CD8-positive, alpha-beta memory T cell (primary cell): ENCODE measurements around the gene LAMA2. TPM values are rescaled to one million over a fixed set of nuclear protein-coding genes. Genes with fewer than 3 reads are reported as not detected.

Experiments
- CTCF ChIA-PET: fragments of 350-600 bp; sonication (Branson Sonifier 250); formaldehyde crosslinking; loops from one replicate; lab custom pipeline; 2021; ENCODE audit warnings: antibody characterized with exemption; lab: Charles Lee
- POLR2A ChIA-PET: fragments of 350-600 bp; sonication (Branson Sonifier 250); formaldehyde crosslinking; loops from one replicate; lab custom pipeline; 2021; ENCODE audit warnings: antibody characterized with exemption; lab: Charles Lee
- DNase-seq, 5 donors: peaks; one replicate each; pipeline versions ENCODE4 v3.0.0 to v3.0.0-alpha.2; 2020 to 2022; ENCODE audit warnings: mixed read lengths in 1 of 5
- H3K27ac ChIP-seq: one replicate; pipeline ENCODE4 v1.7.0; 2013; ENCODE audit warnings: low read depth, mild to moderate bottlenecking, low read length, moderate library complexity
- H3K27me3 ChIP-seq: 2 replicates; pipeline ENCODE4 v1.7.0; 2013; ENCODE audit warnings: low read length, mild to moderate bottlenecking; ENCODE audit not compliant: insufficient read depth, poor library complexity, severe bottlenecking
- H3K36me3 ChIP-seq: 2 replicates; pipeline ENCODE4 v1.7.0; 2013; ENCODE audit warnings: mild to moderate bottlenecking, low read length, moderate library complexity; ENCODE audit not compliant: insufficient read depth
- H3K4me1 ChIP-seq: 2 replicates; pipeline ENCODE4 v1.7.0; 2013; ENCODE audit warnings: mild to moderate bottlenecking, low read length, moderate library complexity; ENCODE audit not compliant: insufficient read depth
- H3K4me3 ChIP-seq: 2 replicates; pipeline ENCODE4 v1.7.0; 2013; ENCODE audit warnings: mild to moderate bottlenecking, low read length
- H3K9me3 ChIP-seq: 2 replicates; pipeline ENCODE4 v1.7.0; 2013; ENCODE audit warnings: mild to moderate bottlenecking, low read length
- H3K27ac Mint-ChIP-seq, 8 donors: one replicate each; pipeline ENCODE4 v1.8.0; 2020 to 2021; ENCODE audit warnings: mixed read lengths in 8 of 8, mild to moderate bottlenecking in 6 of 8, inconsistent platforms in 3 of 8, moderate library complexity in 3 of 8
- H3K27me3 Mint-ChIP-seq, 2 donors: one replicate each; pipeline ENCODE4 v1.8.0; 2020 to 2021; ENCODE audit warnings: mixed read lengths in 2 of 2, mild to moderate bottlenecking in 1 of 2, moderate library complexity in 1 of 2
- H3K36me3 Mint-ChIP-seq, 3 donors: one replicate each; pipeline ENCODE4 v1.8.0; 2020 to 2021; ENCODE audit warnings: mixed read lengths in 3 of 3, inconsistent platforms in 1 of 3, mild to moderate bottlenecking in 1 of 3
- H3K4me1 Mint-ChIP-seq, 3 donors: one replicate each; pipeline ENCODE4 v1.8.0; 2020 to 2021; ENCODE audit warnings: mixed read lengths in 3 of 3, inconsistent platforms in 1 of 3, mild to moderate bottlenecking in 1 of 3
- H3K4me3 Mint-ChIP-seq, 7 donors: one replicate each; pipeline ENCODE4 v1.8.0; 2020 to 2021; ENCODE audit warnings: mixed read lengths in 7 of 7, mild to moderate bottlenecking in 6 of 7, moderate library complexity in 4 of 7, inconsistent platforms in 2 of 7
- H3K9me3 Mint-ChIP-seq, 5 donors: one replicate each; pipeline ENCODE4 v1.8.0; 2020 to 2022; ENCODE audit warnings: mixed read lengths in 5 of 5, mild to moderate bottlenecking in 3 of 5, moderate library complexity in 2 of 5, inconsistent platforms in 1 of 5
- polyA plus RNA-seq: library from polyadenylated mRNA; unstranded; fragments of 300-500 nt; fragmentation: Illumina TruSeq; gene quantifications from one replicate; pipeline ENCODE4 v1.2.3, GENCODE V29; 2021
- total RNA-seq, 2 experiments: library from RNA; stranded (reverse); gene quantifications; one replicate each; pipeline ENCODE4 v1.2.3, GENCODE V29; 2021

LAMA2 gene
- total and polyA plus RNA-seq, 3 experiments from 2014 or later, result 0.09 to 0.96 (median 0.45) TPM

DNA sequence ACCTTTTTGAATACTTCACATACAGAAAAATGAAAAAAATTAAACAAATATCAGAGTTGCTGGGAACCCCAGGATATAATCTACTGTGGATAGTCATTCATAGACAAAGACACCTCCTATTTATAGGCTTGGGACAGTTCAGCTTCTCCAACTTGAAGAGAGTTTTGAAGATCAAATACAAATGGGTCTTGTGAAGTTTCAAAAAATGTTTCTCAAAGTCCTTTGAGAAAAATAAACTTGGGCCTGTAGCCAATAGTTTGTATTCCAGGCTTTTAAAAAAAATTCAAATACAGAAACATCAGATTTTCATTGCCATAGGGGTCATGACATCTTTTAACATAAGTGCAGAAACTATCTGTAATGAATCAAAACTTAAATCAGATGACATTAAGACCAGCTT lies 334.8 kb downstream of the LAMA2 start:
- H3K9me3 Mint-ChIP-seq, result peaks cover 0 to 4% (median 0%) of the 10 kb centered on the region in 5 donors
- ChIA-PET POLR2A (no interaction called here), CTCF (no interaction called here)
- no peaks in the 10 kb centered on the region for H3K4me1 Mint-ChIP-seq
- H3K27me3 Mint-ChIP-seq, result peaks cover 1 to 3% of the 10 kb centered on the region in 2 donors
- Histone ChIP-seq H3K4me1 (no peaks in the 10 kb centered on the region), H3K9me3 (no peaks in the 10 kb centered on the region), H3K4me3 (no peak overlapping the region), H3K27me3 (no peaks in the 10 kb centered on the region), H3K27ac (no peak overlapping the region), H3K36me3 (no peaks in the 10 kb centered on the region)
- no peak for DNase-seq
- no peak overlapping the region for H3K27ac Mint-ChIP-seq
- H3K36me3 Mint-ChIP-seq, result no peaks in the 10 kb centered on the region
- H3K4me3 Mint-ChIP-seq, result no peak overlapping the region

DNA sequence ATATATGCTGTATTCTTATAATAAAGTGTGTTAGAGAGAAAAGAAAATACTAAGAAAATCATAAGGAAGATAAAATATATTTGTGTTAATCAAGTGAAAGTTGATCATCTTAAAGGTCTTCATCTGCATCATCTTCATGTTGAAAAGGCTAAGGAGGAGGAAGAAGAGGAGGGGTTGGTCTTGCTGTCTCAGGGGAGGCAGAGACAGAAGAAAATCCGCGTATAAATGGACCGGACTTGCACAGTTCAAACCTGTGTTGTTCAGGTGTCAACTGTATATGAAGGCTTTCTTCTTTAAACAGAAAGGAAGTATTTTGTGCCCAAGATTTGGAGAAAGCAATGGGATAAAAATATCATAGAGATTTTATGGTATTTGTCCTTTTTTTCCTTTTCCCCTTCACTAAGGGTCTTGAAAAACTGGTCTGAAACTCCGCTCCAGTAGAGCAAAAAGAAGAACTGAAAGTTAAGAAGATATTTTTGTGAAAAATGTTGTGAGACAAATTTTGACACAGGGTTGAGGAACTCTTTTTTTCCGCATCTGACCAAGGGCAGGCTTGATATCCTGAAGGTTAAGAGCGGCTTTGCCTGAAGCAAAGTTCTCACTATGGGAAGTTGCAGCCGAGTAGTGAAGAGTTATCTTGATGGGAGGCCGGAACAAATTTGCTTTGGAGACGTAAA lies 350.7 kb downstream of the LAMA2 start:
- Mint-ChIP-seq H3K27me3 (peaks cover 6 to 36% of the 10 kb centered on the region in 2 donors), H3K4me1 (no peaks in the 10 kb centered on the region), H3K9me3 (peaks cover 0 to 2% (median 0%) of the 10 kb centered on the region in 5 donors), H3K4me3 (no peak overlapping the region), H3K36me3 (no peaks in the 10 kb centered on the region), H3K27ac (no peak overlapping the region)
- no peak for DNase-seq
- Histone ChIP-seq H3K36me3 (no peaks in the 10 kb centered on the region), H3K9me3 (no peaks in the 10 kb centered on the region), H3K4me3 (no peak overlapping the region), H3K27me3 (peaks cover 9% of the 10 kb centered on the region), H3K27ac (no peak overlapping the region), H3K4me1 (no peaks in the 10 kb centered on the region)
- ChIA-PET CTCF (no interaction called here), POLR2A (no interaction called here)

DNA sequence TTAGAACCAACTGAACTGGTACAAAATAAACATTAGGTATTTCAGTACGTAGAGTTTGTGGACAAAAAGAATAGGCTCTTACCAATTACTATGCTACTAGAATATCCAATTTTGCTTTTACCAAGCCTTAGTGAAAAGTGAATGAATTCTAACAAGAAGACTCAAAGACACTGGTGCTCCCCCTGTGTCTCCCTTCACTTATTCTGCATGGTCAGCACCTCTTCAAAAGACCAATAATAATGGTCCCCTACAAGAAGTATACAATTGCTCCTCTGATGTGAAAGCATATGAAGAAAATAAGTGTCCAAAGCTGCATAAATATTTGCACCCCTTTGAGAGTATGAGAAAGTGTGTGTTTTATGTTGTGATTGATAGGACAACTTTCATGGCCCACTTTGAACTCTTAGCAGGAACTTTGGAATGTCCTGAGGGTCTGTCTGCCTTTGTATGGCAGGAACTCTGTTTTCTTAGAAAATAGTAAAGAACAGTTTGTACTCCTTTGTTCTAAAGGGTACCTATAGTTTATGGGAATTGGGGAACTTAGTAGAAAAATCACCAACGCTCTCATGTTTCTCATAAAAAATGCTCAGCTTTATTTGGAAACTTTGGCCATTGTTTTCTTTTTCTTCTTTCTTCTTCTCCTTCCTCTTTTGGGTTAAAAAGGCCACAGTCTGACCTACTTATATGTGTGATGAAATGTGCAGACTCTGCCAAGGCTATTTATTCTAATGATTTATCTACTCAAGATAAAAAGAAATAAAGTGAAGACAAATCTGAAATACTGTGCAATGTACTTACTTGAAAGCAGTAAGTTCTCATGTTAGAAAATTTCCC lies 352.4 kb downstream of the LAMA2 start:
- H3K27me3 ChIP-seq, result no peaks in the 10 kb centered on the region
- no peak overlapping the region for H3K4me3 ChIP-seq
- POLR2A ChIA-PET, result no interaction called here
- H3K27me3 Mint-ChIP-seq, result peaks cover 2 to 35% of the 10 kb centered on the region in 2 donors
- H3K9me3 ChIP-seq, result no peaks in the 10 kb centered on the region
- H3K9me3 Mint-ChIP-seq, result no peaks in the 10 kb centered on the region
- no peaks in the 10 kb centered on the region for H3K4me1 ChIP-seq
- DNase-seq, result no peak
- no peaks in the 10 kb centered on the region for H3K36me3 ChIP-seq
- H3K36me3 Mint-ChIP-seq, result no peaks in the 10 kb centered on the region
- H3K27ac ChIP-seq, result no peak overlapping the region
- no peaks in the 10 kb centered on the region for H3K4me1 Mint-ChIP-seq
- H3K4me3 Mint-ChIP-seq, result no peak overlapping the region
- no peak overlapping the region for H3K27ac Mint-ChIP-seq
- CTCF ChIA-PET, result no interaction called here

DNA sequence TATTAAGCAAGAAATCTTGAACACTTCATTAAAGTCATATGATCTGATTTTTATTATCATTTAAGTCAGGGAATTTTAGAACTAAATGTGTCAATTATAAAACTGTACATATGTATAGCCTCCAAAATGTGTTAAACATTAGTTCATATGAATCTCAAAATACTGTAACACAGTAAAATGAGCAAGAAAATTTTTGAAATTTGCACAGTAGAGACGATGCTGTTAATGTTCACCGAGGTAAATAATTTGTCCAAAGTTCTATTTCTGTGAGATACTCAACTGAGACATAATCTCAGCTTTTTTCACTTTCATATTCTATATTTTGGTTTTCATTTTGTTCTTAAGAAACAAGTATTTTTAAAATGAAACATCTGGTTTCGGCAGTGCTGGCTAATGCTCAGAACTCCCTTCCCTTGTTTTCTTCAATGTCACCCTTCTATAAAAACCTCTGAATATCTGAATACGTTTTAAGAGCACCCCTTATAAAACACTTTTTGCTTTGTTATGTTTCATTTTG lies 353.1 kb downstream of the LAMA2 start:
- no peak for DNase-seq
- H3K27me3 Mint-ChIP-seq, result peaks cover 3 to 39% of the 10 kb centered on the region in 2 donors
- H3K27me3 ChIP-seq, result no peaks in the 10 kb centered on the region
- H3K9me3 ChIP-seq, result no peaks in the 10 kb centered on the region
- no peak overlapping the region for H3K4me3 ChIP-seq
- H3K4me3 Mint-ChIP-seq, result no peak overlapping the region
- no peak overlapping the region for H3K27ac Mint-ChIP-seq
- no peaks in the 10 kb centered on the region for H3K9me3 Mint-ChIP-seq
- ChIA-PET CTCF (no interaction called here), POLR2A (no interaction called here)
- no peaks in the 10 kb centered on the region for H3K36me3 Mint-ChIP-seq
- no peaks in the 10 kb centered on the region for H3K4me1 ChIP-seq
- H3K27ac ChIP-seq, result no peak overlapping the region
- no peaks in the 10 kb centered on the region for H3K4me1 Mint-ChIP-seq
- H3K36me3 ChIP-seq, result no peaks in the 10 kb centered on the region

DNA sequence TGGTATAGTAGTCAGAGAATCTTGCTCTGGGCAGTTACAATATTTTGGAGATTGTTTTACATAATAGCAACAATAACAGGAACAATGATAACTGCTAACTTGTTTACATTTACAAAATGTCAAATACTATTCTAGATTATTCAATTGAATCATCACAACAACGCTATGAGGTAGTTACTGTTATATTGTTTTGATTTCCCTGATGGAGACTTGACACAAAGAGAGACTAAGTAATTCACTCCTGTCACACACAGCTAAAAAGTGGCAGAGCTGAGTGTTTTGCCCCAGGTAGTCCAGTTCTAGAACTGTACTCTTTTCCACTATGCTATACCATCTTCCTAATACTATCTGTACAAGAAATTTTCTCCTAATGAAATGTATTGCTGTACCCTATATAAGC lies 356.1 kb downstream of the LAMA2 start:
- H3K9me3 Mint-ChIP-seq, result no peaks in the 10 kb centered on the region
- Histone ChIP-seq H3K36me3 (no peaks in the 10 kb centered on the region), H3K9me3 (no peaks in the 10 kb centered on the region), H3K4me1 (no peaks in the 10 kb centered on the region), H3K27ac (no peak overlapping the region), H3K27me3 (no peaks in the 10 kb centered on the region), H3K4me3 (no peak overlapping the region)
- H3K4me1 Mint-ChIP-seq, result no peaks in the 10 kb centered on the region
- H3K27me3 Mint-ChIP-seq, result peaks cover 1 to 36% of the 10 kb centered on the region in 2 donors
- H3K4me3 Mint-ChIP-seq, result no peak overlapping the region
- no peak overlapping the region for H3K27ac Mint-ChIP-seq
- ChIA-PET POLR2A (no interaction called here), CTCF (no interaction called here)
- H3K36me3 Mint-ChIP-seq, result no peaks in the 10 kb centered on the region
- no peak for DNase-seq

DNA sequence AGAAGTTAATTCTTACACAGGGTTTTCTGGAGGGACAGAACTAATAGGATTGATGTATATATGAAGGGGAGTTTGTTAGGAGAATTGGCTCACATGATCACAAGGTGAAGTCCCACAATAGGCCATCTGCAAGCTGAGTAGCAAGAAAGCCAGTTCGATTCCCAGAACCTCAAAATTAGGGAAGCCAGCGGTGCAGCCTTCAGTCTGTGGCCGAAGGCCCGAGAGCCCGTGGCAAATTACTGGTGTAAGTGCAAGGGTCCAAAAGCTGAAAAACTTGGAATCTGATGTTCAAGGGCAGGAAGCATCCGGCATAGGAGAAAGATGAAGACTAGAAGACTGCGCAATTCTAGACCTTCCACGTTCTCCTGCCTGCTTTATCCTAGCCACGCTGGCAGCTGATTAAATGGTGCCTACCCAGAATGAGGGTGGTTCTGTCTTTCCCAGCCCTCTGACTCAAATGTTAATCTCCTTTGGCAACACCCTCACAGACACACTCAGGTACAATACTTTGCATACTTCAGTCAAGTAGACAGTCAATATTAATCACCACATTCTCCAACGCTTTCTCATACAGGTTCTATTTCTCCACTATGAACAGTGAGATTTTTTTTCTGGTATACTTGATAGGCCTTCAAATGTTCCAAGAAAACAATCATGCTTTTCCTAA lies 357.0 kb downstream of the LAMA2 start:
- ChIA-PET POLR2A (no interaction called here), CTCF (no interaction called here)
- Histone ChIP-seq H3K4me1 (no peaks in the 10 kb centered on the region), H3K9me3 (no peaks in the 10 kb centered on the region), H3K27ac (no peak overlapping the region), H3K4me3 (no peak overlapping the region), H3K27me3 (no peaks in the 10 kb centered on the region), H3K36me3 (no peaks in the 10 kb centered on the region)
- Mint-ChIP-seq H3K4me1 (no peaks in the 10 kb centered on the region), H3K9me3 (no peaks in the 10 kb centered on the region), H3K4me3 (no peak overlapping the region), H3K27ac (no peak overlapping the region), H3K36me3 (no peaks in the 10 kb centered on the region), H3K27me3 (peaks cover 1 to 34% of the 10 kb centered on the region in 2 donors)
- DNase-seq, result no peak

DNA sequence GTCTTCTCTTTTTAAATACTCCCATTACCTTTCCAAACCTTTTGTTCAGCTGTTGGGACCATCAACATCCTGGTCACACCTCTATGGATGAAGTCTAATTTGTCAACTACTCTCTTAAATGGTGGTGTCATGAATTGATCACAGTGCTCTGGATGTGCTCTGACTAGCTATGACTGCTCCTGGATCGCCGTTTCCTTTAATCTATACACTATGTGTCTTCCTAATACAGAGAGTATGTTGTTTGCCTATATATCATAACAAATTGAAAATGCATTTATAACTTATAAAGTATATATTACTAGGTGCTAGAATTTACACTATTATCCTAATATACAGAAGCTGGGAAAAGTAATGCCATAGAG lies 357.5 kb downstream of the LAMA2 start:
- H3K27ac Mint-ChIP-seq, result no peak overlapping the region
- peaks cover 1 to 30% of the 10 kb centered on the region in 2 donors for H3K27me3 Mint-ChIP-seq
- ChIA-PET POLR2A (no interaction called here), CTCF (no interaction called here)
- Histone ChIP-seq H3K4me3 (no peak overlapping the region), H3K4me1 (no peaks in the 10 kb centered on the region), H3K27me3 (no peaks in the 10 kb centered on the region), H3K27ac (no peak overlapping the region), H3K36me3 (no peaks in the 10 kb centered on the region), H3K9me3 (no peaks in the 10 kb centered on the region)
- no peaks in the 10 kb centered on the region for H3K36me3 Mint-ChIP-seq
- H3K4me3 Mint-ChIP-seq, result no peak overlapping the region
- H3K4me1 Mint-ChIP-seq, result no peaks in the 10 kb centered on the region
- H3K9me3 Mint-ChIP-seq, result no peaks in the 10 kb centered on the region
- no peak for DNase-seq

DNA sequence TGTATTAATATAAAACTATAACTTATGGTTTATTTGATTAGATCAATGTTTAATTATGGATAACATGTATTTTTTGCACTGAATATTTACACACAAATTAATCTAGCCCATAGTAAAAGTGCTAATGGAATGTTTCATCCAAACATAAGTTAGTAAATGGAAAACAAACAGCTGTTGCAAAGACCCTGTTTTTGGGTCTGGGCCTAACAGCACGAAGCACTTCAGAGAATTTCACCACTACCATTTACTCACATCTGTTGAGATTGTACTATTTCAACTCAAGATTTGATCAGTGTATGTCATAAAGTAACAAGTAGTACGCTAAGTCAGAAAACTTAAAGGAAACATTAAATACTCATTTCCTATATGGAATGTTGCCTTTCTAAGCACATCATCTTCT lies 359.6 kb downstream of the LAMA2 start:
- Mint-ChIP-seq H3K36me3 (no peaks in the 10 kb centered on the region), H3K27ac (no peak overlapping the region), H3K27me3 (peaks cover 5 to 27% of the 10 kb centered on the region in 2 donors), H3K4me1 (no peaks in the 10 kb centered on the region), H3K9me3 (no peaks in the 10 kb centered on the region), H3K4me3 (no peak overlapping the region)
- ChIA-PET POLR2A (no interaction called here), CTCF (no interaction called here)
- no peaks in the 10 kb centered on the region for H3K9me3 ChIP-seq
- H3K27ac ChIP-seq, result no peak overlapping the region
- H3K27me3 ChIP-seq, result no peaks in the 10 kb centered on the region
- no peaks in the 10 kb centered on the region for H3K36me3 ChIP-seq
- H3K4me3 ChIP-seq, result no peak overlapping the region
- no peaks in the 10 kb centered on the region for H3K4me1 ChIP-seq
- no peak for DNase-seq
